ENCODE measurements around the gene FAM9C.
"Not testable (repeated sequence)": the region's sequence is repeated elsewhere in the genome, so short reads cannot be mapped to it uniquely, and the experiment has no call there.

FAM9C gene

GRCh38 chrX:13076176-13076961 is 31.9 kb upstream of the FAM9C start:
- DNase-seq (ENCODE audit: low read depth) = no peak

DNA sequence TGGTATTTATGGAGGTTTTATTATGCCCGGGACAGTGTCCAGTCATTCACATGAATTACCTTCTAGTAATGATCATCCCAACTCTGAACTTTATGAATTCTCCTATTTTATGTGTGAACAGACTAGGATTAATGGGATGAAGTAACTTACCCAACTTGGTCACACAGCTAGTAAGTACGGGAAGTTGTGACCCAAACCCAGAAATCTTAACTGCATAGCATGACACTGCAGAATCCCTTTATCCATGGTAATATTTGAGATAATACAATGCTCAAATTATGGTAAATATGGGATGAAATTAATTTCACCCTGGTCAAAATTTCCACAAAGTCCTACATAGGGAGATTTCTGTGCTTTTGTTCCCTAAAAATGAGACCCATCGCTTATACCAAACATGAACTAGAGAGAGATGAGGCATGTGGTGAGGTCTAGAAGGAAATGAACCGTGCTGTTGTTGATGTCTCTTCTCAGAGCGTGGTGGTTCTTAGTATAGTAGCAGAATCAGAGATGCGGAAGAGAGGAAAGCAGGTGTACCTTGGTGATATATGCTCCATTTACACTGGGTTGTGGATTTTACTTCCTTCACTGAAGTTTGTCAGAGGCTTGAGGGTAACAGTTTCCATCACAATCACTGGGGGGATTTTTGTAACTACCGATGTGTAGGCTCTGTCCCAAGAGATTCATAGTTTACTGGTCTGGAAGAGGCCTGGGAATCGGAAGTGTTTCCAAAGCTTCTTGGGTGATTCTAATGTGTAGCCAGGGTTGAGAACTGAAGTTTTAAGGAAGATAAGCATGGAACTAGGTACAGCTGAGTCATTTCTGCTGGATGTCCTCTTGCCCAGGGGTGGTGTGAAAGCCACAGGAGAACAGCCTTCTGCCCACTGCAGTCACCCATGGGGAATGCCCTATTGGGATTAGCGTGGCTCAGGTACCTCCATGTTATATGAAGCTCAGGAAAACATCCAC is 30.2 kb upstream of the FAM9C start:
- no peak for DNase-seq (ENCODE audit: low read depth)

DNA sequence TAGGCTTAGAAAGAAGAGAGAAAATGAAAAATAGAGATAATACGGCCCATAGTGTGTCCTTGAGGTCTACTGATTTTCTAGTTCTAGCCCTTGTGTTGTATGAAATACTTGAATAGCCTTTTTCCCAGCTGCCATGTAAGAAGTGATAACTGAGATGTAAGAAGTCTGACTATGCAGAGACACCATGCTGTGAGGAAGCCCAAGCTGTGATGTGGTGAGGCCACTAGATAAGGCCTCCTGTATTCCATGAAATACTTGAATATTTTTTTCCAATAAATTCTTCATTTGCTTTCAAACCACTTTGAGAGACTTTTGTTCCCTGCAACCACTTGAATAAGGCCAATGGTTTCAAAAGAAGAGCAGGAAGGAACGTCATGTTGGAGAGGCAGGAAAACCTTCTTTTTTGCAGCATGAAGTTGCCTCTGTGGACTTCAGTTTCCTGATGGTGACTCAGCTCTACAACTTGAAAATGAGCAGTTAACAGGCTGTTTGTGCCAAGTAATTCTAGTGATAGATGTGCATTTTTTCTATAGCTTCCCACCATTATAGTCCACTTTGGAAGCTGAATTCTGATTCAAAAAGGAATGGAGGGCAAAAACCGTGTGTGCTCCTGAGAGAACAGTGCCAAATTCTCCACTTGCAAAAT is 25.5 kb upstream of the FAM9C start:
- DNase-seq (ENCODE audit: low read depth) = no peak

DNA sequence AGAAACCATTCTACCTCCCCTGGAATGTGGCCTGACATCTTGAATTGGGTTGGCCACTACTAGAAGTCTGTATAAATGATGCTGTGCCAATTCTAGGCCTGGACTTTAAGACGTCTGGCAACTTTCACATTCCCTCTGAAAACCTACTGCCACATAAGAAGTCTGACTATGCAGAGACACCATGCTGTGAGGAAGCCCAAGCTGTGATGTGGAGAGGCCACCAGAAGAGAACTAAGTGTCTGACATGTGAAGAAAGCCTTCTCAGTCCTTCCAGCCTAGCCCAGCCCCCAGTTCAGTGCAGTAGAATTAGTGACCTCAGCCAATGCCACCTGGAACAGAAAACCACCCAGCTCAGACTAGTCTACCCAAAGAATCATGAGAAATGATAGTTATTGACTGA is 24.2 kb upstream of the FAM9C start:
- no peak for DNase-seq (ENCODE audit: low read depth)

GRCh38 chrX:13067773-13068172 is 23.4 kb upstream of the FAM9C start:
- no peak for DNase-seq (ENCODE audit: low read depth)

DNA sequence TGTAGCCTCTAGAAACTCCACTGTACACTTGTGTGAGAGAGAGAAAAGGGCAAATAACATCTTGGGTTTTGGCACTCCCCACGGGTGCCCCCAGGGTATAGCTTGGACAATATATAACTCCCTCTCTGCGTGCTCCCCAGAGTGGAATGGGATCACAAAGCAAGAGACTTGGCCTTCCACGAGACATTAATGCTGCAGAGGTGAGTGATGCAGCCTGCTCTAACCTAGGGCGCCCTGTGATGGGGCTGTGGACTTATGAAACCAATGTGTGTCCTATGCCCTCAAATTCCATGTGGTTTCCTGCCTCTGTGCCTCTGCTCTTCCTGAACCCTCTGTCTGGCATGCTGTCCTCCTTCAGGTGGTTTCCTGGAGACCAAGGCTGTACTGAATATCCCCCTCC is 22.0 kb upstream of the FAM9C start:
- DNase-seq (ENCODE audit: low read depth) = no peak

DNA sequence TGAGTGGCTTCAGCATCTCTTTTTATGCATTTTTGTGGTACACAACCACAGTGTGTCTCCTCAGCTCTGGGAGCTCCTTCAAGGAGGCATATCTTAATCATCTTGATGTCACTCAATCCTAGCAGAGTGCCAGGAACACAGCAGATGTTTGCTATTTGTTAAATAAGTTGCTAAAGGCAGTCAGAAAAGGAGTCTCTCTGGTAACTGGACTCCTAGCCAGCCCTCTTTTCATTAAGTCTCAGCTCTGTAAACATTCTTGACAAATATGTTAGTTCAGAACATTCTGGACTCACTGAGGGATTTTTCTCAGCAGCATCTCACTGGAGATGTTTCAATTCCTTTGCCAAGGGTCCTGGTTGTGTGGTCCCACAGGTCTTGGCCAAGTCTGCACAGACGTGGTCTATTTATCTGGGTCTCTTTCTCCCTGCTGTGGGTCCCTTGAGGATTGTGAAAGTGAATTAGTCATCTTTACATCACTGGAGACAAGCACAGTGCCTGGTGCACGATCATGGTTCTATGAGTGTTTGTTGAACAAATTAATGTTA is 20.3 kb upstream of the FAM9C start:
- DNase-seq (ENCODE audit: low read depth) = no peak

- not testable (repeated sequence) for DNase-seq (ENCODE audit: low read depth)
Measured at GRCh38 chrX:13063124-13063523, 18.7 kb upstream of the FAM9C start.

GRCh38 chrX:13062331-13062730 is 17.9 kb upstream of the FAM9C start:
- not testable (repeated sequence) for DNase-seq (ENCODE audit: low read depth)

- not testable (repeated sequence) for DNase-seq (ENCODE audit: low read depth)
Measured at GRCh38 chrX:13061215-13061708, 16.8 kb upstream of the FAM9C start.

GRCh38 chrX:13059637-13060499 is 15.4 kb upstream of the FAM9C start:
- DNase-seq (ENCODE audit: low read depth) = no peak

DNA sequence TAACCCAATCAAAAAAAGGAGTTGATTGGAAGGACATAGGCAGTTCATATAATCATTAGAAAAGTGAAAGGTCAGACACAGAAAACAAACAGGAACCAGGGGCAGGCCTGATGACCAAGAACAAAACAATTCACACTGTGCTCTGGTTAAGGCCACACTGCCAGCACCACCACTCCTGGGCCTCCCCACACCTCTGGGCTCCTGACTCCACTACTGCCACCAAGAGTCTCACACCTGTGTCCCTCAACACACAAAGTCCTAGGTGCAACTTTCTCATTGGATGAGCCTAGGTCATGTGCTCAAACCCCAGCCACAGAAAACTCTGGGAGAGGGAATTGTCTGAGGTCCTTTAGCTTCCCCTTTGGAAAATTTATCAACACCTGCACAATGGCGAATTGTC is 11.1 kb upstream of the FAM9C start:
- DNase-seq (ENCODE audit: low read depth) = no peak

GRCh38 chrX:13053171-13053570 is 8.8 kb upstream of the FAM9C start:
- DNase-seq (ENCODE audit: low read depth) = no peak

GRCh38 chrX:13051529-13052172 is 7.2 kb upstream of the FAM9C start:
- no peak for DNase-seq (ENCODE audit: low read depth)

GRCh38 chrX:13051167-13051528 is 6.7 kb upstream of the FAM9C start:
- DNase-seq (ENCODE audit: low read depth) = no peak

GRCh38 chrX:13050151-13050550 is 5.7 kb upstream of the FAM9C start:
- no peak for DNase-seq (ENCODE audit: low read depth)

GRCh38 chrX:13048280-13048679 is 3.9 kb upstream of the FAM9C start:
- DNase-seq (ENCODE audit: low read depth) = no peak

- no peak for DNase-seq (ENCODE audit: low read depth)
Measured at GRCh38 chrX:13047759-13048158, 3.3 kb upstream of the FAM9C start.

DNA sequence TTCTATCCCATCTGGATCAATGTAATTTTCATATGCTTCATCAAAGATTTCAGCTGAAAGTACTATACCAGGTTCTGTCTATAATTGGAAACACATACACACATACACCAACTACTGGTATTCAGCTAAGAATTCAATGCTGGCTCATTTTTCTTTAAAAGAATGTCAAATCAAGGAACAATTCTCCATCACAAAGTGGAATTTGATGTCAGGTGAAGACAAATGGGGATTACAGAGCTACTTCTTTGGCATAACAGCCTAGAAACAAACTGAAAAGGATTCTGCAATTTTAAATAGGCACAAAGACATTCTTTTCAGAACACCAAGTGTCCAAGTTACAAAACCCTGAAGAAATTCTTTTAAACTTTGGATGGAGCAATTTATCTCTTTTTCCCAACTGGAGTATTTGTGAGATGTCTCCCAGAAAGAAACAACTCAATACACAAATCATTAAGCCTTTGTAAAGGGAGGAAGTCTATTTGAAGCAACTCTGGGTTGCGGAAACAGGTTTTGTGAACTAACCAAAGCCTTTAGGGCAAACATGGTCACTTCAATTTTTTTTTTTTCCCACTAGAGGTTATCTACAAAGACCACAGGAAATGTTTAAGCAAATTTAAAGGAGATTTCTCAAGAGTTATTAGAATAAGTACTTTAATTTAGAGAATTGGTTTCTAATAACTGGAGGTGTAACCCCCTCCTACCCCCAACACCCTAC is 1.9 kb upstream of the FAM9C start:
- no peak for DNase-seq (ENCODE audit: low read depth)

GRCh38 chrX:13043938-13044337 is 482 bp downstream of the FAM9C start:
- DNase-seq (ENCODE audit: low read depth) = no peak
